Naive thymus-derived CD4-positive, alpha-beta T cell (primary cell): Measurements from ENCODE around the gene PLA2G3. TPM values are rescaled to one million over a fixed set of nuclear protein-coding genes. Genes with fewer than 3 reads are reported as not detected.
A peak's percentile ranks its signal among the peaks of the same experiment; 100 is the strongest.

Source experiments
- ATAC-seq: fragments of 150-1000 bp; cut with Tn5 transposase; 2 replicates; pipeline ENCODE4 v1.10.0; 2021; ENCODE audit warnings: mild to moderate bottlenecking, moderate library complexity
- CTCF ChIA-PET: fragments of 350-600 bp; sonication (Branson Sonifier 250); formaldehyde crosslinking; loops from one replicate; lab custom pipeline; 2021; ENCODE audit warnings: antibody characterized with exemption; lab: Charles Lee
- POLR2A ChIA-PET: fragments of 350-600 bp; sonication (Branson Sonifier 250); formaldehyde crosslinking; loops from one replicate; lab custom pipeline; 2021; ENCODE audit warnings: antibody characterized with exemption, inconsistent platforms; lab: Charles Lee
- DNase-seq, 9 donors: peaks; one replicate each; pipeline versions ENCODE4 v3.0.0 to v3.0.0-alpha.2; 2020 to 2022; ENCODE audit warnings: mixed read lengths in 1 of 9
- H3K27ac ChIP-seq: one replicate; pipeline ENCODE4 v1.7.0; 2013; ENCODE audit warnings: mild to moderate bottlenecking, low read depth, low read length, moderate library complexity
- H3K27me3 ChIP-seq, 2 donors: one replicate each; pipeline ENCODE4 v1.7.0; 2013; ENCODE audit warnings: low read length in 2 of 2, mild to moderate bottlenecking in 2 of 2, moderate library complexity in 2 of 2; ENCODE audit not compliant: control insufficient read depth in 2 of 2, insufficient read depth in 2 of 2
- H3K36me3 ChIP-seq, 3 experiments: 1 replicate in 2 of 3; 2 replicates in 1 of 3; pipeline ENCODE4 v1.7.0; 2013; ENCODE audit warnings: low read length in 3 of 3, mild to moderate bottlenecking in 3 of 3, moderate library complexity in 1 of 3; ENCODE audit not compliant: insufficient read depth in 3 of 3, control insufficient read depth in 2 of 3
- H3K4me1 ChIP-seq, 2 donors: one replicate each; pipeline ENCODE4 v1.7.0; 2013; ENCODE audit warnings: low read length in 2 of 2, mild to moderate bottlenecking in 2 of 2, moderate library complexity in 1 of 2; ENCODE audit not compliant: control insufficient read depth in 2 of 2, insufficient read depth in 2 of 2
- H3K4me3 ChIP-seq: 2 replicates; pipeline ENCODE4 v1.7.0; 2013; ENCODE audit warnings: mild to moderate bottlenecking, low read length
- H3K9me3 ChIP-seq, 3 experiments: 1 replicate in 2 of 3; 2 replicates in 1 of 3; pipeline ENCODE4 v1.7.0; 2013; ENCODE audit warnings: low read length in 3 of 3; ENCODE audit not compliant: control insufficient read depth in 2 of 3
- H3K27ac Mint-ChIP-seq, 9 donors: one replicate each; pipeline ENCODE4 v1.8.0; 2020 to 2022; ENCODE audit warnings: mixed read lengths in 9 of 9, mild to moderate bottlenecking in 8 of 9, moderate library complexity in 5 of 9, inconsistent platforms in 2 of 9
- H3K27me3 Mint-ChIP-seq, 5 donors: one replicate each; pipeline ENCODE4 v1.8.0; 2021 to 2022; ENCODE audit warnings: mixed read lengths in 5 of 5, mild to moderate bottlenecking in 1 of 5
- H3K36me3 Mint-ChIP-seq, 5 donors: one replicate each; pipeline ENCODE4 v1.8.0; 2020 to 2022; ENCODE audit warnings: mixed read lengths in 5 of 5, mild to moderate bottlenecking in 3 of 5, inconsistent platforms in 1 of 5
- H3K4me1 Mint-ChIP-seq, 7 donors: one replicate each; pipeline ENCODE4 v1.8.0; 2020 to 2022; ENCODE audit warnings: mixed read lengths in 7 of 7, mild to moderate bottlenecking in 3 of 7, inconsistent platforms in 1 of 7
- H3K4me3 Mint-ChIP-seq, 10 donors: one replicate each; pipeline ENCODE4 v1.8.0; 2020 to 2022; ENCODE audit warnings: mild to moderate bottlenecking in 10 of 10, mixed read lengths in 10 of 10, moderate library complexity in 6 of 10, inconsistent platforms in 2 of 10
- H3K9me3 Mint-ChIP-seq, 11 donors: one replicate each; pipeline ENCODE4 v1.8.0; 2020 to 2022; ENCODE audit warnings: mixed read lengths in 11 of 11, mild to moderate bottlenecking in 4 of 11, inconsistent platforms in 1 of 11, moderate library complexity in 1 of 11
- intact Hi-C, 2 donors: fragments of 100-400 bp; cut with micrococcal nuclease; formaldehyde crosslinking; loops; one replicate each; pipeline ENCODE4 v1.15.1; 2023
- polyA plus RNA-seq, 2 donors: library from polyadenylated mRNA; unstranded; fragments of 300-500 nt; fragmentation: Illumina TruSeq; gene quantifications; one replicate each; pipeline ENCODE4 v1.2.3, GENCODE V29; 2021
- total RNA-seq, 6 experiments: library from RNA in 5 of 6; stranded (reverse) in 5 of 6; gene quantifications; 1 replicate in 5 of 6; 2 replicates in 1 of 6; pipeline ENCODE4 v1.2.3 and lab custom pipeline; 2021 to 2026

PLA2G3 gene
- total and polyA plus RNA-seq, 7 experiments from 2014 or later = not detected

- Histone ChIP-seq H3K9me3 (no peaks in the 10 kb centered on the region), H3K27me3 (no peaks in the 10 kb centered on the region), H3K4me1 (no peaks in the 10 kb centered on the region), H3K27ac (no peak overlapping the region), H3K36me3 (no peaks in the 10 kb centered on the region), H3K4me3 (no peak overlapping the region)
- Mint-ChIP-seq H3K9me3 (no peaks in the 10 kb centered on the region), H3K27ac (no peak overlapping the region), H3K36me3 (peaks cover 0 to 8% (median 0%) of the 10 kb centered on the region in 5 donors), H3K27me3 (no peaks in the 10 kb centered on the region), H3K4me3 (no peak overlapping the region), H3K4me1 (peaks cover 0 to 2% (median 0%) of the 10 kb centered on the region in 7 donors)
- intact Hi-C loops = no loop called here
- DNase-seq (no peak), ATAC-seq (no peak)
- POLR2A ChIA-PET = interaction anchor here (0.5 kb wide), 1 partner anchor 36 kb away, joined by 4 read pairs; no protein-coding TSS in a partner anchor
- CTCF ChIA-PET = interaction anchor here (0.8 to 2.0 kb wide), 2 partner anchors 10 to 138 kb away, joined by 3 to 5 read pairs; no protein-coding TSS in a partner anchor
Observed at GRCh38 chr22:31094021-31094551, 46.2 kb downstream of the PLA2G3 start.

- Histone ChIP-seq H3K27ac (no peak overlapping the region), H3K27me3 (no peaks in the 10 kb centered on the region), H3K9me3 (no peaks in the 10 kb centered on the region), H3K36me3 (no peaks in the 10 kb centered on the region), H3K4me1 (no peaks in the 10 kb centered on the region), H3K4me3 (no peak overlapping the region)
- ChIA-PET CTCF (interaction anchor here (2.0 kb wide), 1 partner anchor 11 kb away, joined by 7 read pairs; no protein-coding TSS in a partner anchor), POLR2A (interaction anchor here (0.6 kb wide), 1 partner anchor 137 kb away, joined by 3 read pairs; no protein-coding TSS in a partner anchor)
- H3K36me3 Mint-ChIP-seq = peaks cover 0 to 8% (median 0%) of the 10 kb centered on the region in 5 donors
- H3K27ac Mint-ChIP-seq = no peak overlapping the region
- H3K9me3 Mint-ChIP-seq = no peaks in the 10 kb centered on the region
- intact Hi-C loops = no loop called here
- H3K27me3 Mint-ChIP-seq = no peaks in the 10 kb centered on the region
- peaks cover 0 to 2% (median 0%) of the 10 kb centered on the region in 7 donors for H3K4me1 Mint-ChIP-seq
- DNase-seq (no peak), ATAC-seq (no peak)
- no peak overlapping the region for H3K4me3 Mint-ChIP-seq
Observed at GRCh38 chr22:31093086-31093850, 47.0 kb downstream of the PLA2G3 start.

- no peaks in the 10 kb centered on the region for H3K27me3 Mint-ChIP-seq
- intact Hi-C loops = no loop called here
- Histone ChIP-seq H3K4me1 (no peaks in the 10 kb centered on the region), H3K27me3 (no peaks in the 10 kb centered on the region), H3K36me3 (no peaks in the 10 kb centered on the region), H3K4me3 (no peak overlapping the region), H3K27ac (no peak overlapping the region), H3K9me3 (no peaks in the 10 kb centered on the region)
- H3K36me3 Mint-ChIP-seq = peaks cover 0 to 7% (median 0%) of the 10 kb centered on the region in 5 donors
- ChIA-PET POLR2A (interaction anchor here (0.6 kb wide), 1 partner anchor 243 kb away, joined by 4 read pairs; no protein-coding TSS in a partner anchor), CTCF (interaction anchor here (0.9 to 2.0 kb wide), 2 partner anchors 10 to 336 kb away, joined by 3 to 7 read pairs; no protein-coding TSS in a partner anchor)
- ATAC-seq (no peak), DNase-seq (no peak)
- no peaks in the 10 kb centered on the region for H3K9me3 Mint-ChIP-seq
- no peak overlapping the region for H3K4me3 Mint-ChIP-seq
- H3K4me1 Mint-ChIP-seq = peaks cover 0 to 2% (median 0%) of the 10 kb centered on the region in 7 donors
- peak overlapping the region in 1 of 9 donors; percentile 27 for H3K27ac Mint-ChIP-seq
Observed at GRCh38 chr22:31092161-31092560, 48.1 kb downstream of the PLA2G3 start.

GRCh38 chr22:31091106-31091975, 49.0 kb downstream of the PLA2G3 start:
- no peak for DNase-seq
- peaks cover 0 to 4% (median 0%) of the 10 kb centered on the region in 5 donors for H3K36me3 Mint-ChIP-seq
- no peaks in the 10 kb centered on the region for H3K4me1 Mint-ChIP-seq
- no peaks in the 10 kb centered on the region for H3K9me3 Mint-ChIP-seq
- H3K9me3 ChIP-seq = no peaks in the 10 kb centered on the region
- no peaks in the 10 kb centered on the region for H3K27me3 ChIP-seq
- H3K27me3 Mint-ChIP-seq = no peaks in the 10 kb centered on the region
- CTCF ChIA-PET = interaction anchor here (2.0 kb wide), 1 partner anchor 9 kb away, joined by 7 read pairs; no protein-coding TSS in a partner anchor
- H3K36me3 ChIP-seq = no peaks in the 10 kb centered on the region
- H3K4me3 Mint-ChIP-seq = no peak overlapping the region
- no peak overlapping the region for H3K27ac Mint-ChIP-seq
- H3K4me1 ChIP-seq = no peaks in the 10 kb centered on the region
- POLR2A ChIA-PET = no interaction called here
- H3K4me3 ChIP-seq = no peak overlapping the region
- intact Hi-C loops = no loop called here
- no peak for ATAC-seq
- H3K27ac ChIP-seq = no peak overlapping the region

- H3K4me1 ChIP-seq = no peaks in the 10 kb centered on the region
- no peak overlapping the region for H3K27ac ChIP-seq
- Mint-ChIP-seq H3K36me3 (no peaks in the 10 kb centered on the region), H3K4me3 (no peak overlapping the region), H3K27me3 (no peaks in the 10 kb centered on the region), H3K27ac (no peak overlapping the region), H3K9me3 (no peaks in the 10 kb centered on the region), H3K4me1 (peaks cover 0 to 1% (median 0%) of the 10 kb centered on the region in 7 donors)
- ChIA-PET CTCF (interaction anchor here (0.8 kb wide), 1 partner anchor 169 kb away, joined by 4 read pairs; no protein-coding TSS in a partner anchor), POLR2A (no interaction called here)
- no peaks in the 10 kb centered on the region for H3K9me3 ChIP-seq
- H3K27me3 ChIP-seq = no peaks in the 10 kb centered on the region
- no peak for ATAC-seq
- H3K36me3 ChIP-seq = no peaks in the 10 kb centered on the region
- intact Hi-C loops = no loop called here
- no peak overlapping the region for H3K4me3 ChIP-seq
- DNase-seq = no peak
Observed at GRCh38 chr22:31090217-31091085, 49.9 kb downstream of the PLA2G3 start.
